ENCODE results near the gene INSR.

The INSR gene

DNA sequence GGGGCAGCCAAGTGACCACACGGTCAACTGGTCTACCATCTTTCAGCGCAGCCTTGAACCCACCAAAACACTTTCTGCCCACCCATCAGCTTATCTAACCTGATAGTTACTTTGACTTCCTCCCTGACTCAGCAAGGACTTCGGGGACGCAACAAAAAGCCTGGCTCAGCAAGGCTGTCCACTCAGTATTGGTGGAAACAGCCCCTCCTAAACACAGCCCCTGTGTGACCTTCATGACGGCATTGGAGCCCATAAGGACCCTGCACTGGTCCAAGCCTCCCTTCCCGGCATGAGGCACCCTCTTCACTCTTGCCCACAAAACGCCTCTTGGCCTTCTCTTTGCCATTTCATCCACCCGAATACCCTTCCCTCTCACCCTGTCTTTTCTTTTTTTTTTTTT, 39.1 kb downstream of the INSR start:
- DNase-seq (no peak), ATAC-seq (ENCODE audit: insufficient read depth, low read depth) (no peak)
- H3K9me3 ChIP-seq (ENCODE audit: insufficient read depth, low read length, severe bottlenecking), result no peaks in the 10 kb centered on the region
- H3K9ac ChIP-seq (ENCODE audit: low read depth, low read length), result no peak overlapping the region
- 0 out of 2 replicates have a peak, but pooled peaks cover 3% of the 10 kb centered on the region for H3K79me2 ChIP-seq (ENCODE audit: insufficient read depth, low read length)
- peaks cover 12% of the 10 kb centered on the region for H4K20me1 ChIP-seq (ENCODE audit: insufficient read depth, low read length)
- H3K27ac ChIP-seq (ENCODE audit: low read length), result no peak overlapping the region
- no peaks in the 10 kb centered on the region for H3K4me1 ChIP-seq (ENCODE audit: insufficient read depth, low read length)
- no peaks in the 10 kb centered on the region for H3K36me3 ChIP-seq (ENCODE audit: insufficient read depth, low read length)
- no peak overlapping the region for H2AFZ ChIP-seq (ENCODE audit: low read depth, low read length)
- no peak overlapping the region for H3K4me3 ChIP-seq (ENCODE audit: low read depth in 1 of 2, low read length in 2 of 2)
- TF ChIP-seq, protein P1, sequence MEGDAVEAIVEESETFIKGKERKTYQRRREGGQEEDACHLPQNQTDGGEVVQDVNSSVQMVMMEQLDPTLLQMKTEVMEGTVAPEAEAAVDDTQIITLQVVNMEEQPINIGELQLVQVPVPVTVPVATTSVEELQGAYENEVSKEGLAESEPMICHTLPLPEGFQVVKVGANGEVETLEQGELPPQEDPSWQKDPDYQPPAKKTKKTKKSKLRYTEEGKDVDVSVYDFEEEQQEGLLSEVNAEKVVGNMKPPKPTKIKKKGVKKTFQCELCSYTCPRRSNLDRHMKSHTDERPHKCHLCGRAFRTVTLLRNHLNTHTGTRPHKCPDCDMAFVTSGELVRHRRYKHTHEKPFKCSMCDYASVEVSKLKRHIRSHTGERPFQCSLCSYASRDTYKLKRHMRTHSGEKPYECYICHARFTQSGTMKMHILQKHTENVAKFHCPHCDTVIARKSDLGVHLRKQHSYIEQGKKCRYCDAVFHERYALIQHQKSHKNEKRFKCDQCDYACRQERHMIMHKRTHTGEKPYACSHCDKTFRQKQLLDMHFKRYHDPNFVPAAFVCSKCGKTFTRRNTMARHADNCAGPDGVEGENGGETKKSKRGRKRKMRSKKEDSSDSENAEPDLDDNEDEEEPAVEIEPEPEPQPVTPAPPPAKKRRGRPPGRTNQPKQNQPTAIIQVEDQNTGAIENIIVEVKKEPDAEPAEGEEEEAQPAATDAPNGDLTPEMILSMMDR (IDR thresholded peaks at IDR 0.05; ENCODE audit: borderline replicate concordance, extremely low read depth, low read length, poor library complexity, severe bottlenecking), result no peak
- no peak for TF ChIP-seq EZH2 (IDR thresholded peaks at IDR 0.05; ENCODE audit: borderline replicate concordance, low read depth, low read length, severe bottlenecking)
- H3K4me2 ChIP-seq (ENCODE audit: insufficient read depth, low read length), result no peak overlapping the region
- H3K27me3 ChIP-seq (ENCODE audit: insufficient read depth, low read length, poor library complexity), result no peaks in the 10 kb centered on the region

GRCh38 chr19:7254590-7254989, 39.6 kb downstream of the INSR start:
- ATAC-seq (ENCODE audit: insufficient read depth, low read depth) (no peak), DNase-seq (no peak)
- no peaks in the 10 kb centered on the region for H3K9me3 ChIP-seq (ENCODE audit: insufficient read depth, low read length, severe bottlenecking)
- no peak overlapping the region for H3K4me3 ChIP-seq (ENCODE audit: low read depth in 1 of 2, low read length in 2 of 2)
- no peaks in the 10 kb centered on the region for H3K27me3 ChIP-seq (ENCODE audit: insufficient read depth, low read length, poor library complexity)
- 0 out of 2 replicates have a peak, but pooled peaks cover 3% of the 10 kb centered on the region for H3K79me2 ChIP-seq (ENCODE audit: insufficient read depth, low read length)
- no peaks in the 10 kb centered on the region for H3K36me3 ChIP-seq (ENCODE audit: insufficient read depth, low read length)
- H3K27ac ChIP-seq (ENCODE audit: low read length), result no peak overlapping the region
- H3K9ac ChIP-seq (ENCODE audit: low read depth, low read length), result no peak overlapping the region
- H4K20me1 ChIP-seq (ENCODE audit: insufficient read depth, low read length), result peaks cover 10% of the 10 kb centered on the region
- H3K4me1 ChIP-seq (ENCODE audit: insufficient read depth, low read length), result no peaks in the 10 kb centered on the region
- TF ChIP-seq, protein P1 (IDR thresholded peaks at IDR 0.05; ENCODE audit: borderline replicate concordance, extremely low read depth, low read length, poor library complexity, severe bottlenecking), result no peak
- TF ChIP-seq EZH2 (IDR thresholded peaks at IDR 0.05; ENCODE audit: borderline replicate concordance, low read depth, low read length, severe bottlenecking), result no peak
- H2AFZ ChIP-seq (ENCODE audit: low read depth, low read length), result no peak overlapping the region
- H3K4me2 ChIP-seq (ENCODE audit: insufficient read depth, low read length), result no peak overlapping the region

- no peak for TF ChIP-seq EZH2 (IDR thresholded peaks at IDR 0.05; ENCODE audit: borderline replicate concordance, low read depth, low read length, severe bottlenecking)
- TF ChIP-seq, protein P1 (IDR thresholded peaks at IDR 0.05; ENCODE audit: borderline replicate concordance, extremely low read depth, low read length, poor library complexity, severe bottlenecking), result no peak
- H4K20me1 ChIP-seq (ENCODE audit: insufficient read depth, low read length), result peaks cover 5% of the 10 kb centered on the region
- H3K27ac ChIP-seq (ENCODE audit: low read length), result no peak overlapping the region
- H3K4me1 ChIP-seq (ENCODE audit: insufficient read depth, low read length), result no peaks in the 10 kb centered on the region
- 0 out of 2 replicates have a peak, but pooled peaks cover 5% of the 10 kb centered on the region for H3K79me2 ChIP-seq (ENCODE audit: insufficient read depth, low read length)
- ATAC-seq (ENCODE audit: insufficient read depth, low read depth), result no peak
- H3K4me2 ChIP-seq (ENCODE audit: insufficient read depth, low read length), result no peak overlapping the region
- no peaks in the 10 kb centered on the region for H3K27me3 ChIP-seq (ENCODE audit: insufficient read depth, low read length, poor library complexity)
- no peak overlapping the region for H3K4me3 ChIP-seq (ENCODE audit: low read depth in 1 of 2, low read length in 2 of 2)
- no peak overlapping the region for H3K9ac ChIP-seq (ENCODE audit: low read depth, low read length)
- H3K9me3 ChIP-seq (ENCODE audit: insufficient read depth, low read length, severe bottlenecking), result no peaks in the 10 kb centered on the region
- DNase-seq, result no peak
- H2AFZ ChIP-seq (ENCODE audit: low read depth, low read length), result no peak overlapping the region
- H3K36me3 ChIP-seq (ENCODE audit: insufficient read depth, low read length), result no peaks in the 10 kb centered on the region
Observed at GRCh38 chr19:7252364-7252763, 41.9 kb downstream of the INSR start.

- no peaks in the 10 kb centered on the region for H3K36me3 ChIP-seq (ENCODE audit: insufficient read depth, low read length)
- no peak overlapping the region for H3K9ac ChIP-seq (ENCODE audit: low read depth, low read length)
- no peaks in the 10 kb centered on the region for H3K9me3 ChIP-seq (ENCODE audit: insufficient read depth, low read length, severe bottlenecking)
- DNase-seq (peak; percentile 19), ATAC-seq (ENCODE audit: insufficient read depth, low read depth) (peak; percentile 58; the same call in 2 of the 3 replicates)
- no peaks in the 10 kb centered on the region for H3K4me1 ChIP-seq (ENCODE audit: insufficient read depth, low read length)
- no peaks in the 10 kb centered on the region for H3K27me3 ChIP-seq (ENCODE audit: insufficient read depth, low read length, poor library complexity)
- no peak overlapping the region for H3K4me2 ChIP-seq (ENCODE audit: insufficient read depth, low read length)
- H3K79me2 ChIP-seq (ENCODE audit: insufficient read depth, low read length), result peaks cover 5% of the 10 kb centered on the region; the same call in 1 of the 2 replicates
- TF ChIP-seq EZH2 (IDR thresholded peaks at IDR 0.05; ENCODE audit: borderline replicate concordance, low read depth, low read length, severe bottlenecking), result no peak
- TF ChIP-seq, protein P1 (IDR thresholded peaks at IDR 0.05; ENCODE audit: borderline replicate concordance, extremely low read depth, low read length, poor library complexity, severe bottlenecking), result no peak
- H2AFZ ChIP-seq (ENCODE audit: low read depth, low read length), result no peak overlapping the region
- no peak overlapping the region for H3K4me3 ChIP-seq (ENCODE audit: low read depth in 1 of 2, low read length in 2 of 2)
- no peak overlapping the region for H3K27ac ChIP-seq (ENCODE audit: low read length)
- peaks cover 5% of the 10 kb centered on the region for H4K20me1 ChIP-seq (ENCODE audit: insufficient read depth, low read length)
Observed at GRCh38 chr19:7251494-7251893, 42.7 kb downstream of the INSR start.

Measured in DND-41 (cell line).